Astrocyte (in vitro differentiated cells and primary cell): ENCODE measurements around the gene MAP2K3. TPM values are rescaled to one million over a fixed set of nuclear protein-coding genes. Genes with fewer than 3 reads are reported as not detected.

Experiments used
- DNase-seq: peaks from one replicate; pipeline ENCODE4 v3.0.0-alpha.2; 2010; ENCODE audit warnings: low read depth
- FAIRE-seq: peaks from 2 replicates; lab custom pipeline; 2011; peaks lifted over from hg19 to GRCh38; lab: Jason Lieb, UNC
- H2AFZ ChIP-seq: 2 replicates; pipeline ENCODE4 v1.6.0; 2012; ENCODE audit warnings: low read depth, low read length, inconsistent platforms
- H3K27ac ChIP-seq: 2 replicates; pipeline ENCODE4 v1.5.1; 2011; ENCODE audit warnings: low read depth, low read length, inconsistent platforms
- H3K27me3 ChIP-seq: 2 replicates; pipeline ENCODE4 v1.6.0; 2011; ENCODE audit warnings: low read length, inconsistent platforms; ENCODE audit not compliant: insufficient read depth
- H3K36me3 ChIP-seq: 2 replicates; pipeline ENCODE4 v1.5.1; 2011; ENCODE audit warnings: low read length, inconsistent platforms; ENCODE audit not compliant: insufficient read depth
- H3K4me1 ChIP-seq: 2 replicates; pipeline ENCODE4 v1.5.1; 2011; ENCODE audit warnings: low read length, inconsistent platforms; ENCODE audit not compliant: insufficient read depth
- H3K4me2 ChIP-seq: 2 replicates; pipeline ENCODE4 v1.6.0; 2012; ENCODE audit warnings: low read length, inconsistent platforms
- H3K4me3 ChIP-seq: 2 replicates; pipeline ENCODE4 v1.5.1; 2011; ENCODE audit warnings: low read depth, mild to moderate bottlenecking, low read length, inconsistent platforms; ENCODE audit not compliant: insufficient read depth
- H3K79me2 ChIP-seq: 2 replicates; pipeline ENCODE4 v1.6.0; 2012; ENCODE audit warnings: mild to moderate bottlenecking, low read length, inconsistent platforms; ENCODE audit not compliant: insufficient read depth
- H3K9ac ChIP-seq: 2 replicates; pipeline ENCODE4 v1.6.0; 2012; ENCODE audit warnings: mild to moderate bottlenecking, low read length, inconsistent platforms
- H3K9me3 ChIP-seq: 2 replicates; pipeline ENCODE4 v1.5.1; 2012; ENCODE audit warnings: low read depth, mild to moderate bottlenecking, low read length, inconsistent platforms; ENCODE audit not compliant: insufficient read depth
- H4K20me1 ChIP-seq: 2 replicates; pipeline ENCODE4 v1.6.0; 2012; ENCODE audit warnings: low read length, inconsistent platforms; ENCODE audit not compliant: insufficient read depth
- H3K27ac Mint-ChIP-seq: one replicate; pipeline ENCODE4 v1.8.0; 2021; ENCODE audit warnings: mild to moderate bottlenecking, mixed read lengths; ENCODE audit not compliant: unreplicated experiment
- H3K27me3 Mint-ChIP-seq: one replicate; pipeline ENCODE4 v1.8.0; 2021; ENCODE audit warnings: low read depth, mixed read lengths; ENCODE audit not compliant: unreplicated experiment
- H3K36me3 Mint-ChIP-seq: one replicate; pipeline ENCODE4 v1.8.0; 2021; ENCODE audit warnings: low read depth, mixed read lengths; ENCODE audit not compliant: unreplicated experiment
- H3K4me1 Mint-ChIP-seq: one replicate; pipeline ENCODE4 v1.8.0; 2021; ENCODE audit warnings: low read depth, mixed read lengths; ENCODE audit not compliant: unreplicated experiment
- H3K4me3 Mint-ChIP-seq: one replicate; pipeline ENCODE4 v1.8.0; 2021; ENCODE audit warnings: mild to moderate bottlenecking, moderate library complexity, mixed read lengths; ENCODE audit not compliant: unreplicated experiment
- H3K9me3 Mint-ChIP-seq: one replicate; pipeline ENCODE4 v1.8.0; 2021; ENCODE audit warnings: mild to moderate bottlenecking, mixed read lengths; ENCODE audit not compliant: unreplicated experiment
- CTCF ChIP-seq: IDR thresholded peaks from 2 replicates; pipeline ENCODE4 v1.5.1; 2011; ENCODE audit warnings: low read depth, mild to moderate bottlenecking, inconsistent platforms, low read length, moderate library complexity; ENCODE audit not compliant: insufficient read depth
- EZH2 ChIP-seq: IDR thresholded peaks from 2 replicates; pipeline ENCODE4 v1.6.1; 2012; ENCODE audit warnings: mild to moderate bottlenecking, low read length, inconsistent platforms; ENCODE audit not compliant: insufficient read depth
- total RNA-seq: library from RNA; stranded (reverse); gene quantifications from 2 replicates; pipeline ENCODE4 v1.2.1, GENCODE V29; 2021

Gene MAP2K3
- total RNA-seq, 1 donor from 2014 or later = 44.3 TPM

DNA sequence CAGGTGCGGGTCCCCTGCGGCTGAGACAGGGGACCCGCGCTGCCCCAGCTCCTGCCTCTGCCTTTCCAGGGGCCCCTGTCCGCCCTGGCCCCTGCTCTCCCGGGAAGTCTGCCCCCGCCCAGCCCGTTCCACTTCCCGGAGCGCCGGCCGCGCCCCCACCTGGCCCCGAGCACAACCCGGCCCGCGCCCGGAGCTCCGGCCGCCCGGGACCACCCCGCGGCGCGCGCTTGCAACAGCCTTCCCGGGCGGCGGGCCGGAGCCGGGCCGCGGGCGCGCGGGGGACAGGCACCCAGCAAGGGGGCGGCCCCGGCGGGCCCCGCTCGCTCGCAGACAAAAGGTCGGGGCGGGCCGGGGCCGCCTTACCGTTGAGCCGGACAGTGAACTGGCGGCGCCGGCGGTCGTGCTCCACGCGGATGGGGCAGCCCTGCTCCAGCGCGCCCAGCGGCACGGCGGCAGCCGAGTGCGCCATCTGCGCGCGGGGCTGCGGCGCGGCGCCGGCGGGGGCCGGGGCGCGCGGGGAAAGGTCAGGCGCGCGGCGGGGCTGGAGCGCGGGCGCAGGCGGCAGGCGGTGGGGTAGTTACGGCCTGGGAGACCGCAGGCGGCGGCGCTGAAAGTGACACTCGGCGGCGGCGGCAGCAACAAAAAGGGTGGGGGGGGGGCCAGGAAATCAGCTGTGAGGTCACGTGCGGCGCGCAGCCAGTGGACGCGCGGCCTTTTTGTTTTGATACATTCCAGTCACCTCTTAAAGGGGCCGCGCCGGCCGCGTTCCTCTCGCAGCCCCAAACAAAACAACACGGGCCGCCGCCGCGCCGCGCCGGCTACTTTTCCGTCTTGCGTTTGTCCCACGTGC, 31.5 kb upstream of the MAP2K3 start, which contains the start of gene NATD1:
NATD1 (minus strand) TSS at position 615 of the 850 bp plus-strand sequence; CDS start at position 469, 146 bp downstream.
- DNase-seq (peak; percentile 64), FAIRE-seq (no peak)
- Histone ChIP-seq H4K20me1 (peaks cover 29% of the 10 kb centered on the region), H3K9ac (peak within 1 kb of the TSS; percentile 59), H3K27ac (no peak within 1 kb of the TSS), H3K79me2 (peaks cover 3% of the 10 kb centered on the region), H3K4me2 (peak within 1 kb of the TSS; percentile 89), H2AFZ (peak within 1 kb of the TSS; percentile 88), H3K27me3 (no peaks in the 10 kb centered on the region), H3K9me3 (no peaks in the 10 kb centered on the region), H3K4me3 (peak within 1 kb of the TSS; percentile 48), H3K36me3 (no peaks in the 10 kb centered on the region), H3K4me1 (peaks cover 6% of the 10 kb centered on the region)
- TF ChIP-seq EZH2 = no peak
- no peak for TF ChIP-seq CTCF
- H3K9me3 Mint-ChIP-seq = no peaks in the 10 kb centered on the region
- H3K27me3 Mint-ChIP-seq = peaks cover 3% of the 10 kb centered on the region
- H3K4me3 Mint-ChIP-seq = peak within 1 kb of the TSS; percentile 88
- H3K4me1 Mint-ChIP-seq = peaks cover 5% of the 10 kb centered on the region
- peak within 1 kb of the TSS; percentile 75 for H3K27ac Mint-ChIP-seq
- no peaks in the 10 kb centered on the region for H3K36me3 Mint-ChIP-seq

DNA sequence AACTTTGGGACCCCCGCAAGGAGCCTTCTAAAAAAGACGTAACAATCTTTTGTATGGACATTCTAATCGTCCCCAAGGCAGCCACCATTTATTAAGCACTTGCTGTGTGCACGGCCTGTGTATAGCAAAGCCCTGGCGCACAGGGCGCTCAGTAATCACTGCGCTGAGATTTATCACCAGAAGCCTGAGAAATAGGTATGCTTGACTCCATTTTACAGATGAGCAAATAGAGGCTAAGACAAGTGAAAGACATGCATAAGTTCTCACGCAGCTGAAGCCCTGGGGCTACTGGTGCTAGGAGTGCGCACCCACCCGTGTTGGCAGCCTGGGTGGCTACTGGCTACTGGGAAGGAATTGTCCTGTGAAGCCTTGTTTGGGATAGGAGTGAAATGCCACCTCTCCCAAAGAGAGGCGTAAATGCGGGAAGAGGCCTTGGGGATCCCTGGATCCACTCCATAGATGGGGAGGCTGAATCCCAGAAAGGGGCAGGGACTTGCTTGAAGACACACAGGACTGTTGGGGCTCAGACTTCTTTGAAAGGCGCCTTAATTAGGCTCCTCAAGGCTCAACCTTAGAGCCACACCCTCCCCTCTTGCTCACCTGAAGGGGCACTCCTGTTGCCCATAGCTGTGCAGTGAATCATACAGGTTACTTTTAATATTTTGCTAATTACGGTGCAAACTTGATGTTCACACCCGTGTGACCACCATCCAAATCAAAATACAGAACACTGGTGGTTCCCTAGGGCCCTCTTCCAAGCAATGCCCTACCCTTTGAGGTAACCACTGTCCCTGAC, 30.7 kb upstream of the MAP2K3 start:
- Histone ChIP-seq H3K9ac (peak overlapping the region; percentile 59), H3K79me2 (peaks cover 3% of the 10 kb centered on the region), H3K4me1 (peaks cover 6% of the 10 kb centered on the region), H4K20me1 (peaks cover 29% of the 10 kb centered on the region), H3K4me3 (peak overlapping the region; percentile 48), H2AFZ (peak overlapping the region; percentile 88), H3K36me3 (no peaks in the 10 kb centered on the region), H3K27ac (no peak overlapping the region), H3K4me2 (peak overlapping the region; percentile 89), H3K9me3 (no peaks in the 10 kb centered on the region), H3K27me3 (no peaks in the 10 kb centered on the region)
- FAIRE-seq (no peak), DNase-seq (no peak)
- Mint-ChIP-seq H3K36me3 (no peaks in the 10 kb centered on the region), H3K4me3 (peak overlapping the region; percentile 88), H3K4me1 (peaks cover 5% of the 10 kb centered on the region), H3K9me3 (no peaks in the 10 kb centered on the region), H3K27ac (peak overlapping the region; percentile 75), H3K27me3 (peaks cover 3% of the 10 kb centered on the region)
- TF ChIP-seq EZH2 (no peak), CTCF (no peak)
